ENCODE results near the gene EFHC1.

- TF ChIP-seq CTCF (IDR thresholded peaks at IDR 0.05; ENCODE audit: low read depth, low read length) (no peak), MAX (IDR thresholded peaks at IDR 0.05; ENCODE audit: low read depth, low read length) (no peak)
These were observed 150.2 kb downstream of the EFHC1 start for GRCh38 chr6:52570291-52570700.

All from NB4 (cell line).